Neural progenitor cell (in vitro differentiated cells): ENCODE results near the gene UTS2. TPM values are rescaled to one million over a fixed set of nuclear protein-coding genes. Genes with fewer than 3 reads are reported as not detected.

Experiments
- DNase-seq: peaks from one replicate; pipeline ENCODE4 v3.0.0-alpha.2; 2016; ENCODE audit warnings: low spot score
- H2AFZ ChIP-seq: fragments of 200-600 bp; sonication (generic); replicated peaks from 2 replicates; pipeline ENCODE4 v1.6.1; 2016; ENCODE audit warnings: antibody characterized with exemption
- H3F3A ChIP-seq: fragments of 200-600 bp; sonication (generic); 2 replicates; pipeline ENCODE4 v1.6.1; 2016; ENCODE audit warnings: antibody characterized with exemption, low read depth
- H3K27ac ChIP-seq: fragments of 200-600 bp; sonication (generic); 2 replicates; pipeline ENCODE4 v1.5.1; 2016; ENCODE audit warnings: mild to moderate bottlenecking
- H3K27me3 ChIP-seq: fragments of 200-600 bp; sonication (generic); 2 replicates; pipeline ENCODE4 v1.6.1; 2016; ENCODE audit warnings: mild to moderate bottlenecking, moderate library complexity
- H3K36me3 ChIP-seq: fragments of 200-600 bp; sonication (generic); 2 replicates; pipeline ENCODE4 v1.5.1; 2016
- H3K4me1 ChIP-seq: fragments of 200-600 bp; sonication (generic); 2 replicates; pipeline ENCODE4 v1.6.1; 2016; ENCODE audit warnings: mixed run types
- H3K4me2 ChIP-seq: fragments of 200-600 bp; sonication (generic); 2 replicates; pipeline ENCODE4 v1.6.1; 2016
- H3K4me3 ChIP-seq: fragments of 200-600 bp; sonication (generic); 2 replicates; pipeline ENCODE4 v1.5.1; 2016
- H3K79me2 ChIP-seq: fragments of 200-600 bp; sonication (generic); 2 replicates; pipeline ENCODE4 v1.6.1; 2016; ENCODE audit warnings: low read depth
- H3K9ac ChIP-seq: fragments of 200-600 bp; sonication (generic); 2 replicates; pipeline ENCODE4 v1.6.1; 2016
- H3K9me3 ChIP-seq: fragments of 200-600 bp; sonication (generic); 2 replicates; pipeline ENCODE4 v1.5.1; 2016; ENCODE audit warnings: low read depth
- H4K20me1 ChIP-seq: fragments of 200-600 bp; sonication (generic); 2 replicates; pipeline ENCODE4 v1.6.1; 2016; ENCODE audit warnings: low read depth
- H3K27ac Mint-ChIP-seq: 3 replicates; pipeline ENCODE4 v1.8.0; 2021; ENCODE audit warnings: mixed read lengths
- H3K27me3 Mint-ChIP-seq: 2 replicates; pipeline ENCODE4 v1.8.0; 2022; ENCODE audit warnings: low read depth, mild to moderate bottlenecking, inconsistent platforms, moderate library complexity, mixed read lengths; ENCODE audit not compliant: insufficient read depth
- H3K36me3 Mint-ChIP-seq: 3 replicates; pipeline ENCODE4 v1.8.0; 2021; ENCODE audit warnings: mixed read lengths
- H3K4me1 Mint-ChIP-seq: 3 replicates; pipeline ENCODE4 v1.8.0; 2021; ENCODE audit warnings: mixed read lengths
- H3K4me3 Mint-ChIP-seq: 3 replicates; pipeline ENCODE4 v1.8.0; 2021; ENCODE audit warnings: mild to moderate bottlenecking, moderate library complexity, mixed read lengths
- H3K9me3 Mint-ChIP-seq: 3 replicates; pipeline ENCODE4 v1.8.0; 2020; ENCODE audit warnings: mixed read lengths
- EZH2 ChIP-seq: fragments of 200-600 bp; sonication (generic); IDR thresholded peaks from 2 replicates; pipeline ENCODE4 v1.6.1; 2017; ENCODE audit warnings: antibody characterized with exemption, mild to moderate bottlenecking, moderate library complexity
- EZH2phosphoT487 ChIP-seq: fragments of 200-600 bp; sonication (generic); IDR thresholded peaks from 2 replicates; pipeline ENCODE4 v1.6.1; 2017; ENCODE audit warnings: antibody characterized with exemption
- total RNA-seq: library from RNA; depleted of rRNA; stranded (reverse); fragments of >200 nt; gene quantifications from 2 replicates; pipeline ENCODE4 v1.2.3, GENCODE V29; 2015; ENCODE audit warnings: low replicate concordance
- TF ChIP-seq, protein P1 (sequence below): fragments of 200-600 bp; sonication (generic); IDR thresholded peaks from 2 replicates; pipeline ENCODE4 v1.5.1; 2017; ENCODE audit warnings: antibody characterized with exemption, mild to moderate bottlenecking

Gene UTS2
- total RNA-seq, 1 donor from 2014 or later = not detected

GRCh38 chr1:7857000-7857399 lies 4.1 kb upstream of the UTS2 start:
- no peak for TF ChIP-seq EZH2
- TF ChIP-seq, protein P1, sequence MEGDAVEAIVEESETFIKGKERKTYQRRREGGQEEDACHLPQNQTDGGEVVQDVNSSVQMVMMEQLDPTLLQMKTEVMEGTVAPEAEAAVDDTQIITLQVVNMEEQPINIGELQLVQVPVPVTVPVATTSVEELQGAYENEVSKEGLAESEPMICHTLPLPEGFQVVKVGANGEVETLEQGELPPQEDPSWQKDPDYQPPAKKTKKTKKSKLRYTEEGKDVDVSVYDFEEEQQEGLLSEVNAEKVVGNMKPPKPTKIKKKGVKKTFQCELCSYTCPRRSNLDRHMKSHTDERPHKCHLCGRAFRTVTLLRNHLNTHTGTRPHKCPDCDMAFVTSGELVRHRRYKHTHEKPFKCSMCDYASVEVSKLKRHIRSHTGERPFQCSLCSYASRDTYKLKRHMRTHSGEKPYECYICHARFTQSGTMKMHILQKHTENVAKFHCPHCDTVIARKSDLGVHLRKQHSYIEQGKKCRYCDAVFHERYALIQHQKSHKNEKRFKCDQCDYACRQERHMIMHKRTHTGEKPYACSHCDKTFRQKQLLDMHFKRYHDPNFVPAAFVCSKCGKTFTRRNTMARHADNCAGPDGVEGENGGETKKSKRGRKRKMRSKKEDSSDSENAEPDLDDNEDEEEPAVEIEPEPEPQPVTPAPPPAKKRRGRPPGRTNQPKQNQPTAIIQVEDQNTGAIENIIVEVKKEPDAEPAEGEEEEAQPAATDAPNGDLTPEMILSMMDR = no peak
- TF ChIP-seq EZH2phosphoT487 = no peak

DNA sequence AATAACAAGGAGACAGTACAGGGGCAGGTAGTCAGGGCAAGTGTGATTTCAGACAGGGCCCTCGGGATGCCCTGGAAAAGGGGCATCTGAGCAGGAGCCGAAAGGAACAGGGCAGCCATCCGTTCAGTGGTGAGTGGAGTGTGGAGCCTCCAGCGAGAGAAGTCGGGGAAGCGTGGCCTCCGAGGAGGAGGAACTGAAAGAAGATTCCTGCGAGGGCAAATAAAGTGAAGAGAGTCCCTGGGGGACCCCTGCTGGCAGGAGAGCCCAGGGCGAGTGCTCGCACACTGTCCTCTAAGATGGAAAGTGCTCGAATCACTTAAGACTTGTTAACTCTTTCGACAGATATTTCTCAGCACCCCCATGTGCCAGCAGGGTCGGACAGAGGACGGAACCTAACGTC lies 3.5 kb upstream of the UTS2 start:
- H3K4me3 Mint-ChIP-seq = no peak overlapping the region
- H3K27ac Mint-ChIP-seq = peak overlapping the region; percentile 16
- Histone ChIP-seq H3K79me2 (no peaks in the 10 kb centered on the region), H3K27me3 (no peaks in the 10 kb centered on the region), H3K4me1 (peaks cover 3% of the 10 kb centered on the region), H4K20me1 (no peaks in the 10 kb centered on the region), H2AFZ (no peak overlapping the region), H3K9me3 (no peaks in the 10 kb centered on the region), H3K4me2 (no peak overlapping the region), H3K9ac (no peak overlapping the region), H3F3A (no peaks in the 10 kb centered on the region), H3K36me3 (no peaks in the 10 kb centered on the region), H3K4me3 (no peak overlapping the region), H3K27ac (no peak overlapping the region)
- peak; percentile 7 for DNase-seq
- TF ChIP-seq, protein P1 = no peak
- TF ChIP-seq EZH2 (no peak), EZH2phosphoT487 (no peak)
- H3K4me1 Mint-ChIP-seq = peaks cover 10% of the 10 kb centered on the region
- peaks cover 1% of the 10 kb centered on the region for H3K27me3 Mint-ChIP-seq
- H3K36me3 Mint-ChIP-seq = no peaks in the 10 kb centered on the region
- no peaks in the 10 kb centered on the region for H3K9me3 Mint-ChIP-seq

More at GRCh38 chr1:7857000-7857399, 4.1 kb upstream of the UTS2 start:
- Histone ChIP-seq H3K79me2 (no peaks in the 10 kb centered on the region), H4K20me1 (no peaks in the 10 kb centered on the region), H3K9ac (no peak overlapping the region), H2AFZ (no peak overlapping the region), H3K27ac (no peak overlapping the region), H3K4me3 (no peak overlapping the region), H3K4me2 (no peak overlapping the region), H3K27me3 (no peaks in the 10 kb centered on the region), H3K9me3 (no peaks in the 10 kb centered on the region), H3K4me1 (peaks cover 3% of the 10 kb centered on the region), H3K36me3 (no peaks in the 10 kb centered on the region), H3F3A (no peaks in the 10 kb centered on the region)
- Mint-ChIP-seq H3K9me3 (no peaks in the 10 kb centered on the region), H3K4me1 (peaks cover 10% of the 10 kb centered on the region), H3K4me3 (no peak overlapping the region), H3K36me3 (no peaks in the 10 kb centered on the region), H3K27ac (no peak overlapping the region), H3K27me3 (no peaks in the 10 kb centered on the region)
- no peak for DNase-seq

GRCh38 chr1:7853684-7854026 lies 790 bp upstream of the UTS2 start:
- Histone ChIP-seq H3K4me1 (peaks cover 3% of the 10 kb centered on the region), H2AFZ (no peak overlapping the region), H3K4me2 (no peak overlapping the region), H3K27me3 (no peaks in the 10 kb centered on the region), H3K9ac (no peak overlapping the region), H3K36me3 (no peaks in the 10 kb centered on the region), H3K27ac (no peak overlapping the region), H3K4me3 (no peak overlapping the region), H3K79me2 (no peaks in the 10 kb centered on the region), H3F3A (no peaks in the 10 kb centered on the region), H3K9me3 (no peaks in the 10 kb centered on the region), H4K20me1 (no peaks in the 10 kb centered on the region)
- peaks cover 10% of the 10 kb centered on the region for H3K4me1 Mint-ChIP-seq
- no peak overlapping the region for H3K27ac Mint-ChIP-seq
- H3K27me3 Mint-ChIP-seq = peaks cover 6% of the 10 kb centered on the region
- H3K4me3 Mint-ChIP-seq = no peak overlapping the region
- DNase-seq = no peak
- no peaks in the 10 kb centered on the region for H3K36me3 Mint-ChIP-seq
- H3K9me3 Mint-ChIP-seq = no peaks in the 10 kb centered on the region
- no peak for TF ChIP-seq EZH2phosphoT487
- TF ChIP-seq, protein P1 = no peak
- TF ChIP-seq EZH2 = no peak
